HG03280 (cell line): ENCODE measurements around the gene LAMA3.

Experiments
- ATAC-seq: cut with Tn5 transposase; IDR thresholded peaks from one replicate; pipeline ENCODE4 v1.9.1; 2021; ENCODE audit warnings: mild to moderate bottlenecking, moderate library complexity; ENCODE audit not compliant: unreplicated experiment

LAMA3 gene

DNA sequence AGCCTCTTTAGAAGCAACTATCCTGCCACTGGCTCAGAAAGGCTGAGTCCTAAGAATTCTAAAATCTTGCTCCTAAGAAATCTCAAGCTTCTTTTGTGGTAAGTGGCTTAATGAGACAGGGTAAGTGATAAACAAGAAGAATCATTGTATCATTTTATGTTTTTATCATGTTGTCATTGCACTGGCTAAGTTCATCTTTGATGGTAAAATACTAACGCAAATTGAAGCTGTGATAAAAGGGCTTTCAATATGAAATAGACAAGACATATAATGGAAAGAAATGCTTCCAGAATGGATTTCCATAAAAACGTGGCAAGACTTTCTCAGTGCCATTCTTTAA, 303.7 kb downstream of the LAMA3 start:
- no peak for ATAC-seq

GRCh38 chr18:23994361-23994902, 305.2 kb downstream of the LAMA3 start:
- ATAC-seq = no peak

DNA sequence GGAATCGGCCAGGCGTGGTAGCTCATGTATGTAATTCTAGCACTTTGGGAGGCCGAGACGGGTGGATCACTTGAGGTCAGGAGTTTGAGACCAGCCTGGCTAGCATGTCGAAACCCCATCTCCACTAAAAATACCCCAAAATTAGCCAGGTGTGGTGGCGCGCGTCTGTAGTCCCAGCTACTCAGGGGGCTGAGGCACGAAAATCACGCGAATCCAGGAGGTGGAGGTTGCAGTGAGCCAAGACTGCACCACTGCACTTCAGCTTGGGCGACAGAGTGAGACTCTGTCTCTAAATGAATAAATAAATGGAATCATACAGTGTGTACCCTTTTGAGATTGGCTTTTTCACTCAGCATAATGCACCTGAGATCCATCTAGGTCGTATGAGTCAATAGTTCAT, 305.9 kb downstream of the LAMA3 start:
- ATAC-seq = no peak

DNA sequence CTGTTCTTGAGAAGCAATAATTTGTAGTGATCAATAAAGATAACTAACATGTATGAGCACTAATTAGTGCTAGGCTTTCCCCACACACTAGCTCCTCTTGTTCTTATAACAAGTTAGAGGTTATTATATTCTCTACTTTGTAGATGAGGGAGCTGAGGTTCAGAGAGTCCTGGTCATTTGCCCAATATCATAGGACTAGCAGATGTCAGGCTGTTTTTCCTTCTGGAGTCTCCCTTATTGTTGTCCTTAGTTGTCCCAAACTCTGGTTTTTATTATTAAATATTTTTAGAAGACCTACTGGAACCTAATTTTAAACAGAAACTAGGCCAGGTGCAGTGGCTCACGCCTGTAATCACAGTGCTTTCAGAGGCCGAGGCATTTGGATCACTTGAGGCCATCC, 308.8 kb downstream of the LAMA3 start:
- ATAC-seq = no peak

GRCh38 chr18:23998820-23999219, 309.6 kb downstream of the LAMA3 start:
- no peak for ATAC-seq

- no peak for ATAC-seq
Measured at GRCh38 chr18:24000613-24001490, 311.6 kb downstream of the LAMA3 start.

GRCh38 chr18:24002479-24002878, 313.2 kb downstream of the LAMA3 start:
- ATAC-seq = no peak

GRCh38 chr18:24003288-24003687, 314.0 kb downstream of the LAMA3 start:
- no peak for ATAC-seq

DNA sequence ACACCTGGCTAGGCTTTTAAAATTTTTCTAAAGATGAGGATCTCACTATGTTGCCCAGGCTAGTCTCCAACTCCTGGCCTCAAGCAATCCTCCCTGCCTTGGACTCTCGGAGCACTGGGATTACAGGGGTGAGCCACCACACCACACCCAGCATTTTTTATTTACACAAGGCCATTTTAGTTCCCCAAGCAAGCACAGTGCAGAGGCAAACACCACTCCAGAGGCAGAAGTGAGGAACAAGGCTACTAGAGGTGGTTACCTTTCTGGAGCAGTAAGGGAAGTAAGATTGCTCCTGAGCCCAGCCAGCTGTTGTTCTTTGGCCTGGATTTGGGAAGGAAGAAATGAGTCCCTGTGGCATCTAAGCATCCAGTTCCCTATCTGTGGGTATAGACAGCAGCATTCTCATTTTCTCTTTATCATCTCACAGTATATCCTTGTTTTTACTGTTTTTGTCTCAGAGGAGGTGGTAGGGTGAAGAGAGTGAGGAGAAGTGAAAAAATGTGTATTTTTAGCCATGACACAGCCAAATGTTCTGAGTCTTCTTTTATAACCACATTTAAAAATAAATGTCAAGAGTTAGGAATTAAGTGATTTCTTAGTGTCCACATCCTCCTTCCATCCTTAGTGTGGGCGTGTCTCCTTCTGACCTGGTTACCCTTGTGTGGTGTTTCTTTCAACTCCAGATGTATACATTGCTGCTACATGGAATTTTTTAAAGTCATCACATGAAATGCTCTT, 314.8 kb downstream of the LAMA3 start:
- ATAC-seq = no peak
